GM12878 (cell line): ENCODE results near the gene RAE1. TPM values are rescaled to one million over a fixed set of nuclear protein-coding genes. Genes with fewer than 3 reads are reported as not detected.

Experiments used
- ATAC-seq: fragments of 200-7000 bp; cut with Tn5 transposase; 3 replicates; pipeline ENCODE4 v1.9.1; 2020; ENCODE audit warnings: mild to moderate bottlenecking, moderate library complexity
- BruUV-seq: library from RNA; stranded (reverse); fragments of 400-500 nt; replicated peaks from 2 replicates; lab custom pipeline; 2021; lab: Mats Ljungman, UMichigan
- CTCF ChIA-PET: fragments of 300-600 bp; sonication (Branson Sonifier 250); formaldehyde crosslinking; extraction: SDS; loops from one replicate; lab custom pipeline; 2021; ENCODE audit warnings: inconsistent platforms; lab: Yijun Ruan, JAX
- POLR2A ChIA-PET: fragments of 350-600 bp; formaldehyde crosslinking; extraction: SDS; loops from one replicate; lab custom pipeline; 2021; ENCODE audit warnings: inconsistent platforms; lab: Charles Lee
- RAD21 ChIA-PET: fragments of 300-600 bp; sonication (Branson Sonifier 250); formaldehyde crosslinking; loops from one replicate; lab custom pipeline; 2023; ENCODE audit warnings: antibody characterized with exemption; ENCODE audit not compliant: unreplicated experiment; lab: Charles Lee
- SMC1A ChIA-PET: fragments of 300-600 bp; sonication (Branson Sonifier 250); formaldehyde crosslinking; loops from one replicate; lab custom pipeline; 2023; ENCODE audit not compliant: unreplicated experiment, uncharacterized antibody; lab: Charles Lee
- DNase-seq: peaks from one replicate; pipeline ENCODE4 v3.0.0-alpha.2; 2011; ENCODE audit warnings: low read depth, low spot score
- FAIRE-seq: peaks from 3 replicates; lab custom pipeline; 2011; peaks lifted over from hg19 to GRCh38; lab: Jason Lieb, UNC
- H2AFZ ChIP-seq: 2 replicates; pipeline ENCODE4 v1.6.0; 2011; ENCODE audit warnings: low read depth, low read length, control low read depth; ENCODE audit not compliant: control insufficient read depth
- H3K27ac ChIP-seq: 2 replicates; pipeline ENCODE4 v1.5.1; 2011; ENCODE audit warnings: control low read depth; ENCODE audit not compliant: control insufficient read depth, insufficient read depth
- H3K27me3 ChIP-seq, 2 experiments: replicated peaks in 1 of 2; 2 replicates each; pipeline versions ENCODE4 v1.6.0 to v1.6.1; 2011; ENCODE audit warnings: low read length in 1 of 2; ENCODE audit not compliant: control insufficient read depth in 2 of 2, insufficient read depth in 2 of 2
- H3K36me3 ChIP-seq, 2 experiments: 2 replicates each; pipeline ENCODE4 v1.5.1; 2011; ENCODE audit warnings: low read length in 1 of 2; ENCODE audit not compliant: control insufficient read depth in 2 of 2, insufficient read depth in 2 of 2
- H3K4me1 ChIP-seq: 2 replicates; pipeline ENCODE4 v1.6.1; 2011; ENCODE audit warnings: mild to moderate bottlenecking, low read length, moderate library complexity, mixed read lengths; ENCODE audit not compliant: control insufficient read depth, insufficient read depth
- H3K4me2 ChIP-seq: 2 replicates; pipeline ENCODE4 v1.6.0; 2011; ENCODE audit warnings: control low read depth; ENCODE audit not compliant: control insufficient read depth, insufficient read depth
- H3K4me3 ChIP-seq: fragments of 200-600 bp; sonication (generic); 2 replicates; pipeline ENCODE4 v1.5.1; 2016
- H3K79me2 ChIP-seq: 2 replicates; pipeline ENCODE4 v1.6.0; 2011; ENCODE audit warnings: low read length; ENCODE audit not compliant: control insufficient read depth, insufficient read depth
- H3K9ac ChIP-seq: 2 replicates; pipeline ENCODE4 v1.8.0; 2011; ENCODE audit warnings: low read length, control low read depth, mixed read lengths; ENCODE audit not compliant: control insufficient read depth, insufficient read depth
- H3K9me3 ChIP-seq: replicated peaks from 3 replicates; pipeline ENCODE4 v1.5.1; 2011; ENCODE audit warnings: mild to moderate bottlenecking, low read length; ENCODE audit not compliant: control insufficient read depth, insufficient read depth
- H4K20me1 ChIP-seq: 2 replicates; pipeline ENCODE4 v1.6.0; 2011; ENCODE audit not compliant: control insufficient read depth, insufficient read depth
- ASH2L ChIP-seq: fragments of 300-600, 200-600 bp; sonication (generic); IDR thresholded peaks from 2 replicates; pipeline ENCODE4 v1.6.1; 2017; ENCODE audit warnings: low read depth, mild to moderate bottlenecking, borderline replicate concordance
- ATF7 ChIP-seq: fragments of 450-650 bp; IDR thresholded peaks from 2 replicates; pipeline ENCODE4 v1.6.1; 2016; ENCODE audit warnings: low read depth, mild to moderate bottlenecking
- CHD4 ChIP-seq: fragments of 200-600 bp; sonication (generic); IDR thresholded peaks from 2 replicates; pipeline ENCODE4 v1.6.1; 2016; ENCODE audit warnings: mild to moderate bottlenecking
- GABPA ChIP-seq: IDR thresholded peaks from 2 replicates; pipeline ENCODE4 v1.6.1; 2014; ENCODE audit warnings: antibody characterized with exemption, low read depth, mild to moderate bottlenecking, inconsistent platforms
- KAT2A ChIP-seq: conservative IDR thresholded peaks from 2 replicates; pipeline ENCODE4 v1.6.1; 2011; ENCODE audit warnings: low read depth, low read length; ENCODE audit not compliant: control insufficient read depth
- NR2C2 ChIP-seq: IDR thresholded peaks from 2 replicates; pipeline ENCODE4 v1.6.1; 2011; ENCODE audit warnings: borderline replicate concordance, low read depth; ENCODE audit not compliant: control insufficient read depth, insufficient read length
- SMAD1 ChIP-seq: fragments of 450-650 bp; IDR thresholded peaks from 2 replicates; pipeline ENCODE4 v1.6.1; 2018; ENCODE audit warnings: mild to moderate bottlenecking, low read depth; ENCODE audit not compliant: partially characterized antibody
- TCF12 ChIP-seq: IDR thresholded peaks from 2 replicates; pipeline ENCODE4 v1.6.1; 2011; ENCODE audit warnings: low read depth, mild to moderate bottlenecking, low read length
- ZBED1 ChIP-seq: IDR thresholded peaks from 2 replicates; pipeline ENCODE4 v1.6.1; 2016; ENCODE audit warnings: borderline replicate concordance
- WGBS: methylation state at CpG from one replicate; pipeline ENCODE4 v1.1.6; 2016; ENCODE audit warnings: low lambda C conversion rate; ENCODE audit not compliant: insufficient replicate concordance, insufficient coverage; ENCODE audit errors: missing lambda C conversion rate; 5-methylcytosine and 5-hydroxymethylcytosine counted together
- in situ Hi-C: fragments of 300-500 bp; cut with MboI; formaldehyde crosslinking; loops from 9 replicates; pipeline ENCODE4 v1.14.3; 2018; ENCODE audit warnings: mixed read lengths
- intact Hi-C: fragments of 100-400 bp; cut with micrococcal nuclease; formaldehyde crosslinking; loops from one replicate; pipeline ENCODE4 v1.14.2; 2022; ENCODE audit not compliant: unreplicated experiment
- polyA plus RNA-seq, 11 experiments: library from polyadenylated mRNA; depleted of rRNA in 4 of 11; unstranded in 6 of 11; stranded (reverse) in 5 of 11; fragments of >200 nt; fragmentation: Nextera tagmentation in 4 of 11; fragmentation: Illumina TruSeq in 1 of 11; extraction: Ambion mirVana in 4 of 11; extraction: Trizol in 1 of 11; gene quantifications; 1 replicate in 1 of 11; 2 replicates in 10 of 11; pipeline versions ENCODE4 v1.2.1 to v1.2.3, GENCODE V29; 2011 to 2016; ENCODE audit warnings: inconsistent platforms in 2 of 11, missing spikeins in 2 of 11, low read depth in 1 of 11
- total RNA-seq, 4 experiments: library from RNA; depleted of rRNA in 3 of 4; stranded (reverse); fragments of >200 nt in 3 of 4; fragmentation: Illumina TruSeq in 1 of 4; extraction: Trizol in 1 of 4; gene quantifications; 2 replicates each; pipeline versions ENCODE4 v1.2.1 to v1.2.3, GENCODE V29; 2013 to 2021
- TF ChIP-seq, protein P1 (sequence below): fragments of 450-650 bp; conservative IDR thresholded peaks from 2 replicates; pipeline ENCODE4 v1.6.1; 2017; ENCODE audit warnings: mild to moderate bottlenecking, moderate library complexity
- TF ChIP-seq, protein P2 (sequence below): fragments of 150-350 bp; IDR thresholded peaks from 2 replicates; pipeline ENCODE4 v1.6.1; 2014; ENCODE audit warnings: mild to moderate bottlenecking, low read depth, low read length

Gene RAE1
- total and polyA plus RNA-seq, 10 of the 15 experiments (the other 5 are each of a cell fraction or from before 2014, with no cell fraction given), result 28.7 to 107 (median 49.3) TPM

DNA sequence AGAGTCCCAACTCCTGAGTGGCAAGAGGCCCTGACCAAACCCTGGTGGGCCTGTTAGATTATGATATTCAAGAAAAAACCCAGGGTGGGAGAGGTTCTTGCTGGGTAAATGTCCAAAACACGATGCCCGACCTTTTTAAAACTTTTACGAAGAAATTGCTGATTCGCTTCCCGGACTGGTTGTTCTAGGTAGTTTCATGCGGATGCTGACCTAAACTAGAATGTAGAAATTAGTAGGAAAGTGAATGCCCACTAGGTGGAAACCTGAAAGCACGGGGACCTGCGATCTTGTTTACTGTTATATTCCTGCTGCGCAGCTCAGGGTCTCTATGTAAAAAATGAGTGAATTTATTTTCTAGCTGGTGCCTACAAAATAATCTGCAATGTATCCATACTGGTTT, 2.3 kb downstream of the RAE1 start:
- POLR2A ChIA-PET, result no interaction called here

More for the DNA sequence above, 2.3 kb downstream of the RAE1 start:
- peaks cover 4% of the 10 kb centered on the region; the same call in 1 of the 2 replicates for H3K4me1 ChIP-seq
- H3K9me3 ChIP-seq, result no peaks in the 10 kb centered on the region
- H2AFZ ChIP-seq, result no peak overlapping the region
- SMC1A ChIA-PET, result no interaction called here
- H3K36me3 ChIP-seq, result peaks cover 4 to 17% of the 10 kb centered on the region in 2 experiments
- RAD21 ChIA-PET, result no interaction called here
- WGBS, result 98% methylated on average over 9 of the region's 9 CpGs
- peak overlapping the region; percentile 96; the same call in 1 of the 2 replicates for H3K4me3 ChIP-seq
- ATAC-seq, result no peak
- no peak for FAIRE-seq
- intact Hi-C loops (no loop called here), in situ Hi-C loops (no loop called here)
- BruUV-seq, result no TSS peak
- no peak for DNase-seq
- H3K4me2 ChIP-seq, result no peak overlapping the region
- CTCF ChIA-PET, result no interaction called here
- no peaks in the 10 kb centered on the region for H3K27me3 ChIP-seq
- H3K9ac ChIP-seq, result no peak overlapping the region
- TF ChIP-seq, protein P1, sequence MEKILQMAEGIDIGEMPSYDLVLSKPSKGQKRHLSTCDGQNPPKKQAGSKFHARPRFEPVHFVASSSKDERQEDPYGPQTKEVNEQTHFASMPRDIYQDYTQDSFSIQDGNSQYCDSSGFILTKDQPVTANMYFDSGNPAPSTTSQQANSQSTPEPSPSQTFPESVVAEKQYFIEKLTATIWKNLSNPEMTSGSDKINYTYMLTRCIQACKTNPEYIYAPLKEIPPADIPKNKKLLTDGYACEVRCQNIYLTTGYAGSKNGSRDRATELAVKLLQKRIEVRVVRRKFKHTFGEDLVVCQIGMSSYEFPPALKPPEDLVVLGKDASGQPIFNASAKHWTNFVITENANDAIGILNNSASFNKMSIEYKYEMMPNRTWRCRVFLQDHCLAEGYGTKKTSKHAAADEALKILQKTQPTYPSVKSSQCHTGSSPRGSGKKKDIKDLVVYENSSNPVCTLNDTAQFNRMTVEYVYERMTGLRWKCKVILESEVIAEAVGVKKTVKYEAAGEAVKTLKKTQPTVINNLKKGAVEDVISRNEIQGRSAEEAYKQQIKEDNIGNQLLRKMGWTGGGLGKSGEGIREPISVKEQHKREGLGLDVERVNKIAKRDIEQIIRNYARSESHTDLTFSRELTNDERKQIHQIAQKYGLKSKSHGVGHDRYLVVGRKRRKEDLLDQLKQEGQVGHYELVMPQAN, result no peak
- TF ChIP-seq TCF12 (no peak), ATF7 (no peak), CHD4 (no peak), ZBED1 (no peak), SMAD1 (no peak), GABPA (no peak), ASH2L (no peak), NR2C2 (no peak), KAT2A (no peak)
- TF ChIP-seq, protein P2, sequence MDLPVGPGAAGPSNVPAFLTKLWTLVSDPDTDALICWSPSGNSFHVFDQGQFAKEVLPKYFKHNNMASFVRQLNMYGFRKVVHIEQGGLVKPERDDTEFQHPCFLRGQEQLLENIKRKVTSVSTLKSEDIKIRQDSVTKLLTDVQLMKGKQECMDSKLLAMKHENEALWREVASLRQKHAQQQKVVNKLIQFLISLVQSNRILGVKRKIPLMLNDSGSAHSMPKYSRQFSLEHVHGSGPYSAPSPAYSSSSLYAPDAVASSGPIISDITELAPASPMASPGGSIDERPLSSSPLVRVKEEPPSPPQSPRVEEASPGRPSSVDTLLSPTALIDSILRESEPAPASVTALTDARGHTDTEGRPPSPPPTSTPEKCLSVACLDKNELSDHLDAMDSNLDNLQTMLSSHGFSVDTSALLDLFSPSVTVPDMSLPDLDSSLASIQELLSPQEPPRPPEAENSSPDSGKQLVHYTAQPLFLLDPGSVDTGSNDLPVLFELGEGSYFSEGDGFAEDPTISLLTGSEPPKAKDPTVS, result no peak
- TF ChIP-seq, all 136 proteins: peak for 0
- Histone ChIP-seq H4K20me1 (no peaks in the 10 kb centered on the region), H3K79me2 (peaks cover 26% of the 10 kb centered on the region), H3K27ac (no peak overlapping the region)
